HG02798 (cell line): ENCODE results near the gene RCBTB1.

Experiments used
- ATAC-seq: cut with Tn5 transposase; IDR thresholded peaks from one replicate; pipeline ENCODE4 v1.9.1; 2021; ENCODE audit warnings: mild to moderate bottlenecking; ENCODE audit not compliant: unreplicated experiment, poor library complexity

Gene RCBTB1

GRCh38 chr13:49563516-49563915, 21.8 kb downstream of the RCBTB1 start:
- no peak for ATAC-seq

GRCh38 chr13:49561062-49561410, 24.3 kb downstream of the RCBTB1 start:
- ATAC-seq, result no peak

GRCh38 chr13:49560270-49561061, 24.9 kb downstream of the RCBTB1 start:
- no peak for ATAC-seq

GRCh38 chr13:49559006-49559405, 26.4 kb downstream of the RCBTB1 start:
- ATAC-seq, result no peak

- no peak for ATAC-seq
Measured at GRCh38 chr13:49554387-49554786, 31.0 kb downstream of the RCBTB1 start.

GRCh38 chr13:49553888-49554287, 31.5 kb downstream of the RCBTB1 start:
- no peak for ATAC-seq

- no peak for ATAC-seq
Measured at GRCh38 chr13:49550942-49551644, 34.3 kb downstream of the RCBTB1 start.

GRCh38 chr13:49549289-49549688, 36.1 kb downstream of the RCBTB1 start:
- no peak for ATAC-seq

GRCh38 chr13:49546561-49546960, 38.8 kb downstream of the RCBTB1 start:
- ATAC-seq, result no peak

GRCh38 chr13:49545661-49546060, 39.7 kb downstream of the RCBTB1 start:
- no peak for ATAC-seq

GRCh38 chr13:49543656-49544055, 41.7 kb downstream of the RCBTB1 start:
- ATAC-seq, result no peak

GRCh38 chr13:49540552-49540951, 44.8 kb downstream of the RCBTB1 start:
- ATAC-seq, result no peak

- ATAC-seq, result no peak
Measured at GRCh38 chr13:49539746-49540145, 45.6 kb downstream of the RCBTB1 start.

- no peak for ATAC-seq
Measured at GRCh38 chr13:49539313-49539712, 46.0 kb downstream of the RCBTB1 start.

- no peak for ATAC-seq
Measured at GRCh38 chr13:49538404-49538803, 47.0 kb downstream of the RCBTB1 start.

- ATAC-seq, result no peak
Measured at GRCh38 chr13:49536144-49536873, 49.0 kb downstream of the RCBTB1 start.

- no peak for ATAC-seq
Measured at GRCh38 chr13:49533591-49534269, 51.6 kb downstream of the RCBTB1 start.

GRCh38 chr13:49533011-49533410, 52.3 kb downstream of the RCBTB1 start:
- no peak for ATAC-seq

- no peak for ATAC-seq
Measured at GRCh38 chr13:49532593-49532992, 52.8 kb downstream of the RCBTB1 start.

- ATAC-seq, result no peak
Measured at GRCh38 chr13:49530457-49530856, 54.9 kb downstream of the RCBTB1 start.

GRCh38 chr13:49528161-49528560, 57.2 kb downstream of the RCBTB1 start:
- ATAC-seq, result no peak
